K562 (cell line): ENCODE data around the gene FAM32A. TPM values are rescaled to one million over a fixed set of nuclear protein-coding genes. Genes with fewer than 3 reads are reported as not detected.

Experiments
- ARNT ChIP-seq, 2 experiments: fragments of 450-650 bp; IDR thresholded peaks; 2 replicates each; pipeline ENCODE4 v1.6.1; 2016; ENCODE audit warnings: mild to moderate bottlenecking in 1 of 2
- CC2D1A ChIP-seq: fragments of 450-650 bp; IDR thresholded peaks from 2 replicates; pipeline ENCODE4 v1.6.1; 2017; ENCODE audit warnings: mild to moderate bottlenecking
- CREB1 ChIP-seq, 2 experiments: sonication (generic) in 1 of 2; formaldehyde crosslinking in 1 of 2; IDR thresholded peaks; 2 replicates each; pipeline versions ENCODE4 v1.6.1 to v1.8.0; 2012 to 2022; ENCODE audit warnings: inconsistent platforms in 1 of 2, mild to moderate bottlenecking in 1 of 2, missing genetic modification reagents in 1 of 2, moderate library complexity in 1 of 2
- DNMT1 ChIP-seq: fragments of 450-650 bp; IDR thresholded peaks from 2 replicates; pipeline ENCODE4 v1.6.1; 2016; ENCODE audit warnings: antibody characterized with exemption, mild to moderate bottlenecking
- GATA2 ChIP-seq: sonication (generic); formaldehyde crosslinking; IDR thresholded peaks from 2 replicates; pipeline ENCODE4 v1.4.0; 2020; ENCODE audit warnings: mild to moderate bottlenecking, missing genetic modification reagents
- HES1 ChIP-seq: fragments of 450-650 bp; IDR thresholded peaks from 2 replicates; pipeline ENCODE4 v1.6.1; 2016; ENCODE audit warnings: low read depth, mild to moderate bottlenecking, moderate library complexity
- KDM1A ChIP-seq, 2 experiments: fragments of 450-650 bp; IDR thresholded peaks; 2 replicates each; pipeline ENCODE4 v1.6.1; 2016; ENCODE audit warnings: mild to moderate bottlenecking in 2 of 2
- KLF16 ChIP-seq: IDR thresholded peaks from 2 replicates; pipeline ENCODE4 v1.6.1; 2016; ENCODE audit warnings: antibody characterized with exemption
- NFE2 ChIP-seq: IDR thresholded peaks from 2 replicates; pipeline ENCODE4 v1.6.1; 2014; ENCODE audit warnings: antibody characterized with exemption, low read depth
- POLR3G ChIP-seq: IDR thresholded peaks from 2 replicates; pipeline ENCODE4 v1.6.1; 2011; ENCODE audit not compliant: insufficient read length, insufficient replicate concordance; ENCODE audit errors: extremely low read depth
- PRPF4 ChIP-seq: fragments of 200-400 bp; formaldehyde crosslinking; IDR thresholded peaks from one replicate; pipeline ENCODE4 v1.6.1; 2017; ENCODE audit warnings: low read length, low read depth, mild to moderate bottlenecking; ENCODE audit not compliant: insufficient read depth, poor library complexity, severe bottlenecking
- PTTG1 ChIP-seq: fragments of 450-650 bp; IDR thresholded peaks from 2 replicates; pipeline ENCODE4 v1.6.1; 2016; ENCODE audit warnings: low read depth, mild to moderate bottlenecking, missing genetic modification characterization, missing compliant biosample characterization
- TAF9B ChIP-seq: fragments of 450-650 bp; IDR thresholded peaks from 2 replicates; pipeline ENCODE4 v1.6.1; 2018; ENCODE audit warnings: mild to moderate bottlenecking; ENCODE audit not compliant: partially characterized antibody
- TCF7 ChIP-seq: sonication (generic); IDR thresholded peaks from 2 replicates; pipeline ENCODE4 v1.6.1; 2016; ENCODE audit warnings: antibody characterized with exemption, borderline replicate concordance
- ZNF695 ChIP-seq: fragments of 450-650 bp; formaldehyde crosslinking; IDR thresholded peaks from 2 replicates; pipeline ENCODE4 v1.4.0; 2020; ENCODE audit warnings: mild to moderate bottlenecking, moderate library complexity
- polyA plus RNA-seq, 8 experiments: library from polyadenylated mRNA; depleted of rRNA in 4 of 8; stranded (reverse) in 5 of 8; unstranded in 3 of 8; fragments of >200 nt; fragmentation: Nextera tagmentation in 2 of 8; fragmentation: Illumina TruSeq in 1 of 8; extraction: Ambion mirVana in 2 of 8; extraction: Trizol in 1 of 8; gene quantifications; 2 replicates each; pipeline versions ENCODE4 v1.2.1 to v1.2.3, GENCODE V29; 2011 to 2014; ENCODE audit warnings: inconsistent platforms in 1 of 8, missing spikeins in 1 of 8
- total RNA-seq, 7 experiments: library from RNA; depleted of rRNA in 6 of 7; stranded (reverse); fragments of >200 nt in 6 of 7; fragmentation: Illumina TruSeq in 2 of 7; extraction: Trizol in 2 of 7; gene quantifications; 2 replicates each; pipeline versions ENCODE4 v1.2.1 to v1.2.3, GENCODE V29; 2011 to 2021; ENCODE audit warnings: low replicate concordance in 1 of 7
- TF ChIP-seq, protein P1 (sequence below): fragments of 250-450 bp; sonication (Bioruptor Pico); IDR thresholded peaks from 2 replicates; pipeline ENCODE4 v1.4.0; 2020
- TF ChIP-seq, protein P2 (sequence below): sonication (generic); IDR thresholded peaks from 2 replicates; pipeline ENCODE4 v1.6.1; 2016
- TF ChIP-seq, protein P3 (sequence below), 2 experiments: fragments of 450-650 bp; IDR thresholded peaks; 2 replicates each; pipeline ENCODE4 v1.6.1; 2018; ENCODE audit warnings: mild to moderate bottlenecking in 2 of 2, low read depth in 1 of 2; ENCODE audit not compliant: partially characterized antibody in 2 of 2

Gene FAM32A
- total and polyA plus RNA-seq, 9 of the 15 experiments (the other 6 are each of a cell fraction or from before 2014, with no cell fraction given), result 30.7 to 96.7 (median 73.7) TPM

- TF ChIP-seq, protein P1, sequence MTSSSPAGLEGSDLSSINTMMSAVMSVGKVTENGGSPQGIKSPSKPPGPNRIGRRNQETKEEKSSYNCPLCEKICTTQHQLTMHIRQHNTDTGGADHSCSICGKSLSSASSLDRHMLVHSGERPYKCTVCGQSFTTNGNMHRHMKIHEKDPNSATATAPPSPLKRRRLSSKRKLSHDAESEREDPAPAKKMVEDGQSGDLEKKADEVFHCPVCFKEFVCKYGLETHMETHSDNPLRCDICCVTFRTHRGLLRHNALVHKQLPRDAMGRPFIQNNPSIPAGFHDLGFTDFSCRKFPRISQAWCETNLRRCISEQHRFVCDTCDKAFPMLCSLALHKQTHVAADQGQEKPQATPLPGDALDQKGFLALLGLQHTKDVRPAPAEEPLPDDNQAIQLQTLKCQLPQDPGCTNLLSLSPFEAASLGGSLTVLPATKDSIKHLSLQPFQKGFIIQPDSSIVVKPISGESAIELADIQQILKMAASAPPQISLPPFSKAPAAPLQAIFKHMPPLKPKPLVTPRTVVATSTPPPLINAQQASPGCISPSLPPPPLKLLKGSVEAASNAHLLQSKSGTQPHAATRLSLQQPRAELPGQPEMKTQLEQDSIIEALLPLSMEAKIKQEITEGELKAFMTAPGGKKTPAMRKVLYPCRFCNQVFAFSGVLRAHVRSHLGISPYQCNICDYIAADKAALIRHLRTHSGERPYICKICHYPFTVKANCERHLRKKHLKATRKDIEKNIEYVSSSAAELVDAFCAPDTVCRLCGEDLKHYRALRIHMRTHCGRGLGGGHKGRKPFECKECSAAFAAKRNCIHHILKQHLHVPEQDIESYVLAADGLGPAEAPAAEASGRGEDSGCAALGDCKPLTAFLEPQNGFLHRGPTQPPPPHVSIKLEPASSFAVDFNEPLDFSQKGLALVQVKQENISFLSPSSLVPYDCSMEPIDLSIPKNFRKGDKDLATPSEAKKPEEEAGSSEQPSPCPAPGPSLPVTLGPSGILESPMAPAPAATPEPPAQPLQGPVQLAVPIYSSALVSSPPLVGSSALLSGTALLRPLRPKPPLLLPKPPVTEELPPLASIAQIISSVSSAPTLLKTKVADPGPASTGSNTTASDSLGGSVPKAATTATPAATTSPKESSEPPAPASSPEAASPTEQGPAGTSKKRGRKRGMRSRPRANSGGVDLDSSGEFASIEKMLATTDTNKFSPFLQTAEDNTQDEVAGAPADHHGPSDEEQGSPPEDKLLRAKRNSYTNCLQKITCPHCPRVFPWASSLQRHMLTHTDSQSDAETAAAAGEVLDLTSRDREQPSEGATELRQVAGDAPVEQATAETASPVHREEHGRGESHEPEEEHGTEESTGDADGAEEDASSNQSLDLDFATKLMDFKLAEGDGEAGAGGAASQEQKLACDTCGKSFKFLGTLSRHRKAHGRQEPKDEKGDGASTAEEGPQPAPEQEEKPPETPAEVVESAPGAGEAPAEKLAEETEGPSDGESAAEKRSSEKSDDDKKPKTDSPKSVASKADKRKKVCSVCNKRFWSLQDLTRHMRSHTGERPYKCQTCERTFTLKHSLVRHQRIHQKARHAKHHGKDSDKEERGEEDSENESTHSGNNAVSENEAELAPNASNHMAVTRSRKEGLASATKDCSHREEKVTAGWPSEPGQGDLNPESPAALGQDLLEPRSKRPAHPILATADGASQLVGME (CRISPR knock-in tag), result no peak
- TF ChIP-seq, protein P2, sequence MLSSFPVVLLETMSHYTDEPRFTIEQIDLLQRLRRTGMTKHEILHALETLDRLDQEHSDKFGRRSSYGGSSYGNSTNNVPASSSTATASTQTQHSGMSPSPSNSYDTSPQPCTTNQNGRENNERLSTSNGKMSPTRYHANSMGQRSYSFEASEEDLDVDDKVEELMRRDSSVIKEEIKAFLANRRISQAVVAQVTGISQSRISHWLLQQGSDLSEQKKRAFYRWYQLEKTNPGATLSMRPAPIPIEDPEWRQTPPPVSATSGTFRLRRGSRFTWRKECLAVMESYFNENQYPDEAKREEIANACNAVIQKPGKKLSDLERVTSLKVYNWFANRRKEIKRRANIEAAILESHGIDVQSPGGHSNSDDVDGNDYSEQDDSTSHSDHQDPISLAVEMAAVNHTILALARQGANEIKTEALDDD, result peak; percentile 86
- peak; percentile 61 for TF ChIP-seq GATA2 (CRISPR knock-in tag)
- TF ChIP-seq HES1, result peak; percentile 88
- TF ChIP-seq, protein P3, sequence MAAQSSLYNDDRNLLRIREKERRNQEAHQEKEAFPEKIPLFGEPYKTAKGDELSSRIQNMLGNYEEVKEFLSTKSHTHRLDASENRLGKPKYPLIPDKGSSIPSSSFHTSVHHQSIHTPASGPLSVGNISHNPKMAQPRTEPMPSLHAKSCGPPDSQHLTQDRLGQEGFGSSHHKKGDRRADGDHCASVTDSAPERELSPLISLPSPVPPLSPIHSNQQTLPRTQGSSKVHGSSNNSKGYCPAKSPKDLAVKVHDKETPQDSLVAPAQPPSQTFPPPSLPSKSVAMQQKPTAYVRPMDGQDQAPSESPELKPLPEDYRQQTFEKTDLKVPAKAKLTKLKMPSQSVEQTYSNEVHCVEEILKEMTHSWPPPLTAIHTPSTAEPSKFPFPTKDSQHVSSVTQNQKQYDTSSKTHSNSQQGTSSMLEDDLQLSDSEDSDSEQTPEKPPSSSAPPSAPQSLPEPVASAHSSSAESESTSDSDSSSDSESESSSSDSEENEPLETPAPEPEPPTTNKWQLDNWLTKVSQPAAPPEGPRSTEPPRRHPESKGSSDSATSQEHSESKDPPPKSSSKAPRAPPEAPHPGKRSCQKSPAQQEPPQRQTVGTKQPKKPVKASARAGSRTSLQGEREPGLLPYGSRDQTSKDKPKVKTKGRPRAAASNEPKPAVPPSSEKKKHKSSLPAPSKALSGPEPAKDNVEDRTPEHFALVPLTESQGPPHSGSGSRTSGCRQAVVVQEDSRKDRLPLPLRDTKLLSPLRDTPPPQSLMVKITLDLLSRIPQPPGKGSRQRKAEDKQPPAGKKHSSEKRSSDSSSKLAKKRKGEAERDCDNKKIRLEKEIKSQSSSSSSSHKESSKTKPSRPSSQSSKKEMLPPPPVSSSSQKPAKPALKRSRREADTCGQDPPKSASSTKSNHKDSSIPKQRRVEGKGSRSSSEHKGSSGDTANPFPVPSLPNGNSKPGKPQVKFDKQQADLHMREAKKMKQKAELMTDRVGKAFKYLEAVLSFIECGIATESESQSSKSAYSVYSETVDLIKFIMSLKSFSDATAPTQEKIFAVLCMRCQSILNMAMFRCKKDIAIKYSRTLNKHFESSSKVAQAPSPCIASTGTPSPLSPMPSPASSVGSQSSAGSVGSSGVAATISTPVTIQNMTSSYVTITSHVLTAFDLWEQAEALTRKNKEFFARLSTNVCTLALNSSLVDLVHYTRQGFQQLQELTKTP (IDR thresholded peaks at IDR 0.05; ENCODE audit: low read depth in 1 of 2, partially characterized antibody in 2 of 2), result peak in 1 of 2 experiments; percentile 75
- peak; percentile 35; the same call in 1 of the 2 replicates for TF ChIP-seq CREB1 (IDR thresholded peaks at IDR 0.05)
- TF ChIP-seq CREB1 (CRISPR knock-in tag; IDR thresholded peaks at IDR 0.05), result no peak
- no peak for TF ChIP-seq POLR3G
- TF ChIP-seq ZNF695 (CRISPR knock-in tag), result no peak
- TF ChIP-seq DNMT1, result 0 out of 2 replicates have a peak, but pooled peaks have one; percentile 44
- peak; percentile 99 for TF ChIP-seq KDM1A (IDR thresholded peaks at IDR 0.05)
- TF ChIP-seq KLF16, result peak; percentile 86
- 0 out of 2 replicates have a peak, but pooled peaks have one; percentile 47 for TF ChIP-seq TCF7
- TF ChIP-seq PRPF4, result no peak
- no peak for TF ChIP-seq TAF9B
- peak; percentile 12; the same call in 1 of the 2 replicates for TF ChIP-seq NFE2
- TF ChIP-seq CC2D1A, result peak; percentile 33; the same call in 1 of the 2 replicates
- TF ChIP-seq PTTG1, result no peak
- TF ChIP-seq ARNT (IDR thresholded peaks at IDR 0.05), result peak; percentile 41 to 89; a peak in 3 of 4 replicates
Measured at GRCh38 chr19:16197188-16197621, 12.0 kb downstream of the FAM32A start (continued).
